IPS-NIHi11 (cell line): ENCODE measurements around the gene PDE1C.

Source experiments
- DNase-seq: peaks from one replicate; pipeline ENCODE4 v3.0.0; 2012; ENCODE audit warnings: mixed read lengths, low spot score

PDE1C gene

DNA sequence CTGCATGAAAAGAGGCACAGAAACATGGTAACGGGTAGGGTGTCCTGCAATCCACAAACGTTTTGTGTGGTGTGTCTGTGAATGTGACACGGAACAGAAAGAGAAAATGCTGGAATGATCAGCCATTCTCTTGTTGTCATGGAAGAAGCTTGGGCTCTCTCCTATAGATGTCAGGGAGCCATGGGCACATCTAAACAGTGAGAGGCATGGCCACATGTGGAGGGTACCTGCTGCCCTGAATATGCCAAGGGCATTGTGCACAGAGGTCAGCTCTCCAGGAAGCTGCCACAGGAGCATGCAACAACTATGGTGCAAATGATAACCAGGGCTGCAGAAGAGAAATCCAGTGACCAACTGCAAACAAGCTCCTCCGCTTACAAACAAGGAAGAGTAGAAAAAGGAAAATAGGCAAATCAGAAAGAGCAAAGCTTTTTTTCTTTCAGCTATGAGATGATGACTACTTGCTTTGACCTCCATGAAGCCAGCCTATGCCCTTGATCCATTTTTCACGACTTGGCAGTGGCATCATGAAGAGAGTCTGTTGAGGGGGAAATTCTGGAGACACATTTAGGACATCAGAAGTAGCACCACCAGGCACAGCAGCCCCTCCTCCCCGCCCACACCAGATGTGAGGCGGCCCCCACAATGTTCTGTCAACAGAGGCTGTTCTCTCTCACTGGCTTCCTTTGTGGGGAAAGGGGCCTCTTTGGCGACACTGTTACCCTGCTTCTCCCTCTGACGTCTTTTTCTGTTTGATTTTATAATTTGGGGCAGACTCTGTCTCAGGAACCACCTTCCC is 4.8 kb upstream of the PDE1C start:
- no peak for DNase-seq

DNA sequence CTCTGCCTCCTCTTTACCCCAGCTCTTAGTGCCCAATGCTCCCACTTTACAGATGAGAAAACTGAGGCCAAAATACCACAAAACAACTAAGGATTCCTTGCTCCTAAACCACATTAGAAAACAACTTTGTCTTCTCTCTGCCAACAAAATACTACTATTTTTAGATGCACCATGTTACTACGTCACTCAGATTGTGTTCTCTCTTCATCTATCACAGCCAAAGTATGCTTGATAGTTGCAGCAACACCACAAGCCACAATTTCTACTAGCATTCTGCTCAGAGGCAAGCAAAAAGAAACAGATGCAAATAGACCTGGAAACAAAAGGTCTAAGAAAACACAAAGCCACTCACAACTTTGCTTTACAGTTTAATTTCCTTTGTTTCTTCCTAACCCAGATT is 3.3 kb upstream of the PDE1C start:
- no peak for DNase-seq

DNA sequence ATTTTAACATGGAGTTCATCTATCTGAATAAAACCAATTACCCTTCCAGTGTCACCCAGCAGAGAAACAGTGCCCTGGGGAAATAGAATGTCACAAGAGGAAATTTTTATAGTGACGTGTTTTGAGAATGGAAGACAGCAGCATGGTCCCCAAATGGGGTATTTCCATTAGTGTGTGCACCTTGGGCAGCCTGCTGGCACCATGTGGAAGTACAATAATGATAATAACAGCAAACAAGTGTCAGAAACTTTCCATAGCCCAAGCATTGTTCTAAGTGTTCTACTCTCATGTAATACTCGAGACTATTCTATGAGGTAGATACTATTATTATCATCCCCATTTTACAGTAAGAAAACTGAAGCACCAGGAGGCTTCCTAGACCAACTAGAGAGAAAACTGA is 2.2 kb upstream of the PDE1C start:
- no peak for DNase-seq

DNA sequence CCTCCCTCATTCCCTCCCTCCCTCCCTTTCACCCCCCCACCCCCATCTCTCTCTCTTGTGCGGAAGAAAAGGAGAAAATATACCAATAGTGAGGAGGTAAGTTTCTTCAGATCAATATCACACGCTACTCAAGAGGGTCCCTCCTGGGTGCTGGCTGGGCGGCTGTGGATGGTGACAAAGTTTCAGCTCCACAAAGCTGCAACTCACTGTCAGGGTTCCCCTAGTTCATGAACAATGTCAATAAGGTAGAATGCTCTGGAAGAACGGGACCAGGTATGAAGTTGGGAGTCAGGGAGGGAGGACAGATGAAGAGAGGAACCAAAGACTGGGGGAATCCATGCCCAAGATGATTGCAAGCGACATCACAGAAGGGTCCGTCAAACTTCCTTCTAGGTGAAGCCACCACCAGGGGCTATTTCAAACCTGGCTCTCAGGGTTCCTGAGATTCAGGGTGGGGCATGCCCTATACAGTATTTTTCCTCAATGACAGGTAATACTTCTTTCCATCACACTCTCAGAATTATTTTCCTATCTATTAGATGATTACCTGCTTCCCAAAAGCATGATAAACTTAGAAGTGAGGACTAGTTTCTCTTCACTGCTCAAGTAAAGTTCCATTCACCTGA is 1.4 kb upstream of the PDE1C start:
- DNase-seq, result no peak

DNA sequence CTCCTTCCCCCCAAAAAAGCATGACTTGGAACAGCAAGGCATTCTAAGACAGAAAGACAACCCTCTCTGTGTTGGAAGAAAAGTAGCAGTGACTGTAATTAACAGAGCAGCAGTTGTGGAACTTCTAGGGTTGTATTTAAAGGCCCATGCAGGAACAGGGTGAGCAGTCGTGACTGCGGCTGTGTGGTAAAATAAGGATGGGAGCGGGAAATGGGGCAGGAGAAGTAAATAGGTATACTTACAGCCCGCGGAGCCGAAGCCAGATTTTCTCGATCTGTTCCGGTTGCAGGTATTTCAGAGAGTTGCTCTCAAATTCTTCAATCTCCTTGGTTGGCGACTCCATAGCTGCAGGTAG is 179 bp downstream of the PDE1C start:
- DNase-seq, result no peak

DNA sequence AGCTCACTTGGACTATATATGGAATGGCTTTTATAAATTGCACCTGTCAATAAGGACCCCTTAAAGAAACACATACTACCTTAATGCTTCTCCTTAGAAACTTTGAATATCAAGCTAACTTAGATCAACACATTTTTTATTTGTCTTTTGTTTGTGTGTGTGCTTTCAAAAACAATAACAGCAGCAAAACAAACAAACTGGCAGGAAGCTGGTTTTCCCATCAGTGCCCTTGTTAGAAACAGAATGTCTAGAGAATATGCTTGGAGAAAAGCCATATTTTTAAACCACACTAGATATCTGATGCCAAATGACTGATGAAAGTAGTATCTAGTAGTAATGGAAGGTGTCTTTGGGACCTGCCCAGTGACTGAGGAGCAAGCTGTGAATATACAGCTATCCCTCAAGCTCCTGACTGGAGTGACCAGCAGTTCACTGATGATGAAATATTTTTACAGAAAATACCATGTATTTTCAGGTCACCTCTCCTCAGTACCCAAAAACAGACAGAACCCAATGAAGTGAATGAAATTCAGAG is 1.0 kb downstream of the PDE1C start:
- DNase-seq, result no peak

DNA sequence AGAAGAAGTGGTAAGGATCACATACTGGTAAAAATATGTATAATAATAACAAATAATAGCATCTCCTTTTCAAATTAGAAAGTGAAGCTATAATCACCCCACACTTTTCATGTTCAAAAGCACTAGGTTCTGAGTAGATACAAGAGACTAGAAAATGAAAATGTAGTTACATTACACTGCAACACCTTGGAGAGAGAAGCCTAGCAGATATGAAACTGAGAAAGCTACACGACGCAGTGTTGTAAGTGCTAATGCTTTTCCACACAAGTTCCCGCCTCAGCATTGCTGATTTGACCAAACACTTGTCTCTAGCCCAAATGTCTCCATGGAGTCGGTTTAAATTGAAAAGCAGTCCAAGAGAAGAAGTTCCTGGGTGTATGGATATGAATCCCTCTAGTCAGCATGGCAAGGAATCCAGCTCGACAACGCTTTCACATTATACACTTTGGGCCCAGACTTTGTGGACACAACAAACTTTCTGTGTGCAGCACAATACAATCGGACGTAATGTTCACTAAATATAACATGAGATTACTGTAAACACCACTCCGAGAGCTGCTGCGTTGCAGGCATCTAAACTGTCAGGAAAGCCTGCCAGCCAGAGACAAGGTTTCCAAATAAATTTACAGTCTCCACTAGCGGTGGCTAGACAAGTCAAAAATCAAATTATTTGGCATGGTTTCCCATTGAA is 1.7 kb downstream of the PDE1C start:
- no peak for DNase-seq

DNA sequence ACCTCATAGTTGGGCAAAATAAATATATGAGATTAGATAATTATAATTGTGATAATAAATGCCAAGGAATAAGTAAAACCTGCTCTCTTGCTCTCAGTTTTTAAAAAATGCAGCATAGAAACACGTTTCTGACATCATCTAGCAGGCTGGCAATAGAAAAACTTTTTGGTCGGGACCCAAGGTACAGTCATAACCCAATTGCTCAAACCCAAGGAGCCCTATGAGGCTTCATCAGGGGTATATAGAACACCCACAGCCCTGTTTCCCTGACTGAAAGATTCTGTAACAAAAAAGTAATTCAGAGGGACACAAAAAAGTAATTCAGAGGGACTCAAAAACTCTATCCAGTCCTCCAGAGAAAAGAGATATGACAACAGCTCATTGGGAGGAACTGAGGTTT is 3.8 kb downstream of the PDE1C start:
- no peak for DNase-seq

DNA sequence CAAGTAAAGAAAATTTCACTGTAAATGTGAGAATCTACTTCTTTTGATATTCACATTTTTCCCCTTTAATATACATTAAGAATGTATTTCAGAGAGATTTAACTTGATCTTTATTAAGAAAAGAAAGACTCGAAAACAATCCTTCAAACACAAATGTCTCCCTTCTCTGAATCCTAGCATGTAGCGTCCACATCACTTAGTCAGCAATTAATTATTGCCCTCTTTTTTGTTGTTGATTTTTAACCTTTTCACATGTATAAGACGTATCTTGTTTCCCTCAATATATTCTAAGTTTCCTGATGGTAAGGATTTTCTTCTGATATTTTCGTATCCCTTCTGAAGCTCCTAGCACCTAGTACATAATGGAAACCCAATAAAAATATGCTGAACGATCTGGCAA is 6.6 kb downstream of the PDE1C start:
- DNase-seq, result no peak

DNA sequence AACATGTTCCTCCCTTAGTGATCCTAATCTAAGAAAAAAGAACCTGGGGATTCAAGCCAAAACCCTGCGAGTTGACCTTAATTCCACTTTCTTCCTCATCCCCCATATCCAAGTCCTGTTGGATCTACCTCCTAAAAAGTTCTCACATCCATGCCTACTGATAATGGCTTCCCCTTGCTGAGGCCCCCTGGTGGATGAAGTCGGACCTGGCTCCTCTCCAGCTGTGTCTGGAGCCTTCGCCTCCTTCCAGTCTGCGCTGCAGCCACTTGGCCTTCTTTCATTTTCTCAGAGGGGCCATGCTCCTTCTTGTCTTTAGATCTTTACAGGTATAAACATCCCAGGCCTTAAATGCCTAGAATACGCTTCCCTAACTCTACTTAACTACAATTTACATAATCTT is 8.1 kb downstream of the PDE1C start:
- peak; percentile 78 for DNase-seq

DNA sequence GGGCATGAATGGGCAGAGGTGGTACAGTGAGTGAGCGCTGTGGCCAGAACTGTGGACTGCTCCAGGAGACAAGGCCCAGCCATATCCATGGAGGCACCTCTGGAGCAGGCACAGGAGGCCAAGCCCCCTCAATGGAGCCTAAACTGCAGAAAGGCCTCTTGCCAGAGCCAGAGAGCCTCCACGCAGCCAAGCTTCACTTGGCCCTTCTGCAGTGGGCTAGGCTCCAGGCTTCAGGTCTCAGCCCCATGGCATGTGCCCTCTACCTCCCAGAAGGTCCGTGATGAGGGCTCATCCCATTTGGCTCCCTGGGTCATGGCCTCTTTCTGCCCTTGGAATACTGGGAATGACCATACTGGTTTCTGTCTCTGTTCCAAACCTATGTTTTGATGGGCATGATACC is 8.9 kb downstream of the PDE1C start:
- DNase-seq, result no peak

DNA sequence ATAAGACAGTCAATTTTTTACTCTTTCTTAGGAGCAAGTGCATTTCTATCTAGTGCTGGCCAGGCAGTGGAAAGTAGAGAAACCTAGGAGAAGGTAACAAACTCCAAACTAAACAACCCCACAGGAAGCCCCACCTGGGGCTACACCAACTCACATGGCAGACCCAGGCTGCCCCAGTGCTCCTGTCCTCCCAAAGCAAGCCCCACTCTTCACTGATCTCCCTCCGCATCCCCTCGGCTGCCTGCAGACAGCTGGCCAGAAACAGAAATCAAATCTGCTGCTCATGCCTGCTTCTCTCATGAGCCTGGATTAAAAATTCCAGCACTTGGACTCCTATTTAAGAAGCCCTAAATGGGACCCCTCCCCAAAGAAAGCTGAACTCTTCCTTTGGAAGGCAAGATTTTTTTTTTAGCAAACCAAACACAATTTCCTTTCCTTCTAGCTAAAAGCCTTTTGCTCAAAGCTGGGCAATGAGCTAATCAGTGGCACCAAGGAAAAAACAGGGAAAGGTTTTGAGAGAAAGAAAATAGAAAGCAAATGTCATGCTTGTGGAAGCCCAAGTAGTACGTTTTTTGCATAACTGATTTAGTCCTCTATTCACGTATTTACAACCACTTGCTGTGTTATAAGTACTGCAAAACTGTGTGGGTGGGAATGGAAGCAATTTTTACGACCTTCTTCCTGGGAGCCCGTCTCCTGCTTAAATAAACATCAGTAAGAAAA is 10.8 kb downstream of the PDE1C start:
- no peak for DNase-seq

DNA sequence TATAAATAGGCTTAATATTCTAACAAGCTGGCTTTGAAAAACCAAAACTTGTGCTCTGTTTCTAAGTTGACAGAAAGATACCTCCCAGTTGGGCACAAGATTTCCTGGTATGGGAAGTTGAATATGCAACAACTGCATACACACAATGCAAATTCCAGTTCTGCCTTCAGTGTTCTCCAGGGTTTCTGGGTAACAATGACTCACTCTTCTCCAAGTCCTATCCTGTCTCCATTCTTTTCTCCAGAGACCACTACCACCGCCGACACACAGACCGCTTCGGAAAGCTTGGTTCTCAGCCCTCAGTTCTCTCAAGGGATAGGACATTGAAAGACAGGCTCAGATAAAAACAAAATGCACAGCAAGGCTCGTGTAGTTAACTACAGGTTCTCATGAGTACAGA is 12.2 kb downstream of the PDE1C start:
- DNase-seq, result no peak

DNA sequence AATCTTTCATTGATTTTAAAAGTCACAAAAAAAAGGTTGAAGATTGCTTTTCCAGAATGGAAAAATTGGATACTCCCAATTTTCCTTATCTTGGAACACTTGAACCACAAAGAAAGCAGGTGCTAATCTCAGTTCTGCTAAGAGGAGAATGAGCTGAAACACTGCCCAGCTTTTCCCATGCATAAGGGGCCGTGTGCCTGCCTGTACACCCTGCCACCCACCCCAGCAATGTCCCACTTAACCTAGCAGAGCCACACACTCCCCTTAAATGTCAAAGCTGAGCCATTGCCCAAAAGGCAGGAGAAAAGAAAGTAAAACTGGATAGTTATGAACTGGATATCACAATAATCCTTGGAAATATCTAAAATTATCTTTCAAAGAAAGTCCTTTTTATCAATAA is 13.4 kb downstream of the PDE1C start:
- DNase-seq, result no peak

DNA sequence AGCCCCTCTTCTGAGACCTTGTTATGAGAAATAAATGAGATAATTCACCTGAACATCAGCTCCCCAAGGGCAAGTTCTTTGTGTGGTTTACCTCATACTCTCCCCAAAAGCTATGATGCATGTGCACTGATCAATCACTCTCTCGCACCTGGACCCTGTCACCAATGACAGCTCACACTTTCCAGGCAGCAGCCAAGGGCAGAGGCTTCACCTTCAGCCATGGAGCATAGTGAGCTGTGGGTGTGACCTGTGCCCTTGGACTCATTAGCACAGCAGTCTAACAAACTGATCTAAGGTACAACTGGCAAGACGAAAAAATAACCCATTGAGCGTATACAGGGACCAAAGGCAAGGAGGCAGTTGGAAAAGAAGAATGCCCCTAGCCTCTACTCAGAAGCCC is 17.0 kb downstream of the PDE1C start:
- no peak for DNase-seq

DNA sequence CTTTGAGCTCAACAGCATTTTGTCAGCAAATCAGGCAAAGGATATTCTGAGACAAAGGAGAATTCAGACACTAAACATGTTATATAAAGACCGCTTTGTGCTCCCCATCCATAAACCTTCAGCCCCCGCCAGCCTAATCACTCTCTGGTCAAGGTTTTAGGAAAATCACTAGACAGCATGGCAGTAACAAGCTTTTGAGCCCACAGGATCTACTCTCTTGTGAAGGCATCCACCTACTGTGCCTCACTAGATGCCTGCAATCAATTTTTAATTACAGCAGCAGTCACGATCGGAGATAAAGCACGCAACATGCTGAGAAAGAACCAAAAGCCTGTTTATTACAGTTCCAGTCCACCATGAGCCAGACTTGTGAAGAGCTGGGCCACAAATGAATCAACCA is 19.1 kb downstream of the PDE1C start:
- DNase-seq, result no peak

DNA sequence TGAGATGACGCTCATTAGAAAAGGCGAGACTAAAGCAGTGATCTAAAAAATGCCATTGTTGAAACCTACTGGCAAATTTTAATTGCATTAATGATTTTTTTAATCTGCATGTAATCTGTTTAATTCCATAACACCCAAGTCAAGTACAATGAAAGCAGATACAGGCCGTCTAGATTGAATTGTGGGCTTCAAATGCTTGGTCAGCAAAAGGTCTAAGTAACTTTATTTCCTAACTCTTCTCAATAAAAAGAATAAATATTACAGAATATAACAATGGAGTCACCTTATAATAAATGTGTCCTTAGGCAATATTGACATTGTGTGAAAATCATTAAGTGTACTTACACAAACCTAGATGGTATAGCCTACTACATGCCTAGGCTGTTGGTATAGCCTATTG is 20.6 kb downstream of the PDE1C start:
- DNase-seq, result no peak

DNA sequence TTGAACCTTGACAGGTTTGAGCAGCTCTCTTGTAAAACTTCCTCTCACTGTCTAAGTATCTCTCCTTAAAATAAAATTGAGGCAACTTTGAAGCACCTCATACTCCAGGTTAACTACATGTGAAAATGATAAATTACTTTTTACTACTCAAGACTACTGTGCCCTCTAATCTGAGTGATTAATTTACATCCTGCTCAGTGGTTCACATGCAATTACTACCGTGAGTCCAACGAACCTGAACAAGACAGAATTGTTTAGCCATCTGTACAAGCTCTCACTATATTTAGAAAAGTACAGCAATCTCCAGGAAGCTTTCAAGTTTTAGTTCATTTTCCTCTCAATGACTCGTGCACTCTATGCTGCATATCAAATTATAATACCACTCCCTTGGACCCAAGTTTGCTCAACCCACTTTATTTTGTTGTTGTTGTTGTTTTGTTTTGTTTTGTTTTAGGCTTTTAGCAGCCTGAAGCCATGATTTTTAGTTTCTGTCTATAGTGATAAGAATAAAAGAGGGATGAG is 21.2 kb downstream of the PDE1C start:
- no peak for DNase-seq

DNA sequence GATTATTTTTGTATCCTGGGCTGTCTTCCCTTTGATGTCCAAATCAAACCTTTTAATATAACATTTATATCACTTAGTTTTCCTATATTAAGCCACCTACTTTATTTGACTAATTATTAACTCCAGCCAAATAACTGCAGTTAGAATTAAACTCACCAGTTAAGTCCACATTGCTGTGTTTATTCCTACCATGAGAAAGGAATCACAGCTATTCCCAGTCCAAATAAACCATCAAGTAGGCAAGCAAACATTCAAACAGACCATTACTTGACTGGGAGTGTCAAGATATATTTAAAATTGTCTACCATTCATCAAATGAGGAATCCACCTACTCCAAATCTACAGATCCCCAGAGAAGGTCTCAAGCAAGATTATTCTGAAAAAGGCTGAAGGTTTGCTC is 22.4 kb downstream of the PDE1C start:
- no peak for DNase-seq

DNA sequence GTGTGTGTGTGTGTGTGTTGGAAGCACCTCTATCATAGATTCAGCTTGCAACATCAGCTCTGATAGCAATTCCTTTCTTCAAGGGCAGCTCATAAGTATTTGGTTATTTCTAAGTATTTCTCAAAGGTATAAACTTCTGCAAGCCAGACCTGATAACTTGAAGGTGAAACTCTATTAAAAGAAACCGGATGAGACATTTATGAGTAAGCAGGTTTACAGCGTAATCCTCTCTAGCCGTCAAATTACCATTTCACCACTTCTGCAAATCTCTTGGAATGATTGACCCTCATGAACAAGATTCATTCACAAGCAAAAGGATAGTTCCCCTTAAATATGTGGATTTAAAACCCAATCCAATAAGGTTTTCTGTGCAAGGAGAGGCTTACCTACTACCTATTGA is 23.1 kb downstream of the PDE1C start:
- no peak for DNase-seq

DNA sequence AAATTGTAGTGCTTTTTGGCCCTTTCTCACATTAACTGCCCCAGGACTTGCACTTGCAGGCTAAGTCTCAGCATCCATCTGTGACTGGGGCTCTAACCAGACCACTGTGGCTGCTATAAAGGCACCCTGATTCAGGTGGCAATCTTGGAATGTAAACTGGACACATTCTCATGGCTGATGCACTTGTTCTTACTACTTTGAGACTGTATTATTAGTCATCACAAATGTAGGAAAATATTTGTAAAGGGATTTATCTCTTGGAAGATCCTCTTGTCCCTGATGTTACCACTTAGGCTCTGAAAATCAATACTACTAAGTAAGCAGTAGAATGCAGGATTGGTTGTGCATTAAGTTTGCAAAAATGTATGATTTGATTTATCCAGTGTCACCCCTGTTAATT is 25.0 kb downstream of the PDE1C start:
- no peak for DNase-seq

DNA sequence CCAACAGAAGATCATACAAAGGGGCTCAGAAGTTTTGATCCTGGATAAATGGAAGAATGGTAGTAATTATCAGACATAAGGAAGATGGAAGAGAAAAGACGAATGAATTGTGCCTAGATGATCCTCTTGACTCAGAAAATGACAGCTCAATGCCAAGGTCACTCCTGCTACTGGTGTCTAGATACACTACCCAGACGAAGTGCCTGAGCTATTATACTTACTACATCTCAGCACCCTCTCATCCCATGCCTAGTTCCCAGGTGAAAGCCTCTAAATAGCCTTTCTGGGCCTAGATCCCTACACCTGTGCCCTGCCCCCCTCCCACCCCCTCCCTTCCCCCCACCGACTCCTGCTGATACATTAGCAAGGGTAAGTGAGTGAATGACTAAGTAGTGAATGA is 25.5 kb downstream of the PDE1C start:
- DNase-seq, result no peak
